Prostate gland (tissue), 2 donors: Measurements from ENCODE around the gene OTULIN.

ENCODE experiments used
- POLR2A ChIP-seq: fragments of 450-650 bp; IDR thresholded peaks from one replicate; pipeline ENCODE4 v1.6.1; 2016; ENCODE audit warnings: antibody characterized with exemption, mild to moderate bottlenecking
- POLR2AphosphoS5 ChIP-seq: sonication (generic); formaldehyde crosslinking; IDR thresholded peaks from one replicate; pipeline ENCODE4 v1.6.1; 2017; ENCODE audit warnings: antibody characterized with exemption
- TF ChIP-seq, protein P1 (sequence below), 4 experiments: fragments of 200-600 bp in 2 of 4; fragments of 450-650 bp in 2 of 4; sonication (generic) in 2 of 4; IDR thresholded peaks; 1 replicate in 3 of 4; 2 replicates in 1 of 4; pipeline ENCODE4 v1.5.1; 2016 to 2019; ENCODE audit warnings: antibody characterized with exemption in 4 of 4, mild to moderate bottlenecking in 2 of 4, moderate library complexity in 2 of 4

DNA sequence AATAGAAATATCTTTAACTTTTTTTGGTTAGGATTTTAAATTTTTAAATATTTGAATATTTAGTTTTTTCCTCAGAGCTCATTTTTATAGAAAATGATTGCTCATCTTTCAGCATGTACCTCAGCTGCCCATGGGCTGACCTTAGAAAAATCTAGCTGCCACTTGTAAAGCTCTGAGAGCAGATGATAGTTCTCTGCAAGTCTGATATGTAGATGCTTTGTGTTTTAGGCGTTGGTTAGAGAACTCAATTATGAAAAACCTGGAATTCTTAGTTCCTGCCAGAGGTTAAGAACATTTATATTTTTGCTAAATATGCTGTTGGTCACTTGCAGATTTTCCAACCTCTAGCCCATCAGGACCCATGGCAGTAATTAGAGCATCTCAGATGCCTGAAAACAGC lies 15.1 kb downstream of the OTULIN start:
- TF ChIP-seq, protein P1, sequence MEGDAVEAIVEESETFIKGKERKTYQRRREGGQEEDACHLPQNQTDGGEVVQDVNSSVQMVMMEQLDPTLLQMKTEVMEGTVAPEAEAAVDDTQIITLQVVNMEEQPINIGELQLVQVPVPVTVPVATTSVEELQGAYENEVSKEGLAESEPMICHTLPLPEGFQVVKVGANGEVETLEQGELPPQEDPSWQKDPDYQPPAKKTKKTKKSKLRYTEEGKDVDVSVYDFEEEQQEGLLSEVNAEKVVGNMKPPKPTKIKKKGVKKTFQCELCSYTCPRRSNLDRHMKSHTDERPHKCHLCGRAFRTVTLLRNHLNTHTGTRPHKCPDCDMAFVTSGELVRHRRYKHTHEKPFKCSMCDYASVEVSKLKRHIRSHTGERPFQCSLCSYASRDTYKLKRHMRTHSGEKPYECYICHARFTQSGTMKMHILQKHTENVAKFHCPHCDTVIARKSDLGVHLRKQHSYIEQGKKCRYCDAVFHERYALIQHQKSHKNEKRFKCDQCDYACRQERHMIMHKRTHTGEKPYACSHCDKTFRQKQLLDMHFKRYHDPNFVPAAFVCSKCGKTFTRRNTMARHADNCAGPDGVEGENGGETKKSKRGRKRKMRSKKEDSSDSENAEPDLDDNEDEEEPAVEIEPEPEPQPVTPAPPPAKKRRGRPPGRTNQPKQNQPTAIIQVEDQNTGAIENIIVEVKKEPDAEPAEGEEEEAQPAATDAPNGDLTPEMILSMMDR (IDR thresholded peaks at IDR 0.05): no peak
- TF ChIP-seq POLR2A (no peak), POLR2AphosphoS5 (no peak)
